PC-9 (cell line): Measurements from ENCODE around the gene TTI1. TPM values are rescaled to one million over a fixed set of nuclear protein-coding genes. Genes with fewer than 3 reads are reported as not detected.

ENCODE experiments used
- BruUV-seq: library from RNA; stranded (reverse); fragments of 400-500 nt; replicated peaks from 2 replicates; lab custom pipeline; 2021; lab: Mats Ljungman, UMichigan
- CTCF ChIA-PET: fragments of 300-600 bp; sonication (Branson Sonifier 250); formaldehyde crosslinking; loops from one replicate; lab custom pipeline; 2022; ENCODE audit warnings: antibody characterized with exemption; lab: Charles Lee
- POLR2A ChIA-PET: fragments of 300-600 bp; sonication (Branson Sonifier 250); formaldehyde crosslinking; loops from one replicate; lab custom pipeline; 2022; ENCODE audit warnings: antibody characterized with exemption; ENCODE audit not compliant: unreplicated experiment; lab: Charles Lee
- DNase-seq, 2 experiments: peaks; one replicate each; pipeline versions ENCODE4 v3.0.0 to v3.0.0-alpha.2; 2015 to 2022; ENCODE audit warnings: mixed read lengths in 1 of 2
- H2AFZ ChIP-seq: fragments of 200-600 bp; sonication (generic); 2 replicates; pipeline ENCODE4 v1.8.1; 2017; ENCODE audit warnings: antibody characterized with exemption
- H3F3A ChIP-seq: fragments of 200-600 bp; sonication (generic); 2 replicates; pipeline ENCODE4 v1.8.1; 2017; ENCODE audit warnings: antibody characterized with exemption, mild to moderate bottlenecking, low read depth; ENCODE audit not compliant: insufficient read depth
- H3K27ac ChIP-seq: fragments of 200-600 bp; sonication (generic); 2 replicates; pipeline ENCODE4 v1.6.1; 2016; ENCODE audit warnings: mixed run types
- H3K27me3 ChIP-seq: fragments of 200-600 bp; sonication (generic); 2 replicates; pipeline ENCODE4 v1.6.1; 2016; ENCODE audit warnings: low read depth, mixed run types; ENCODE audit not compliant: insufficient read depth
- H3K36me3 ChIP-seq: fragments of 200-600 bp; sonication (generic); 2 replicates; pipeline ENCODE4 v1.6.1; 2016; ENCODE audit warnings: low read depth, mixed run types
- H3K4me1 ChIP-seq: fragments of 200-600 bp; sonication (generic); replicated peaks from 2 replicates; pipeline ENCODE4 v1.6.1; 2016; ENCODE audit warnings: mixed run types; ENCODE audit not compliant: insufficient read depth
- H3K4me2 ChIP-seq: fragments of 200-600 bp; sonication (generic); 2 replicates; pipeline ENCODE4 v1.6.1; 2017; ENCODE audit warnings: mixed run types
- H3K4me3 ChIP-seq: fragments of 200-600 bp; sonication (generic); 2 replicates; pipeline ENCODE4 v1.6.1; 2016; ENCODE audit warnings: mixed run types
- H3K79me2 ChIP-seq: fragments of 200-600 bp; sonication (generic); 2 replicates; pipeline ENCODE4 v1.6.1; 2017; ENCODE audit warnings: low read depth, mixed run types
- H3K9me2 ChIP-seq: fragments of 200-600 bp; sonication (generic); 2 replicates; pipeline ENCODE4 v1.8.1; 2017; ENCODE audit warnings: mild to moderate bottlenecking; ENCODE audit not compliant: insufficient read depth
- H3K9me3 ChIP-seq: fragments of 200-600 bp; sonication (generic); 2 replicates; pipeline ENCODE4 v1.8.1; 2016; ENCODE audit warnings: low read depth; ENCODE audit not compliant: insufficient read depth
- H4K20me1 ChIP-seq: fragments of 200-600 bp; sonication (generic); 2 replicates; pipeline ENCODE4 v1.8.1; 2017; ENCODE audit not compliant: insufficient read depth
- EZH2 ChIP-seq: fragments of 200-600 bp; sonication (generic); IDR thresholded peaks from 2 replicates; pipeline ENCODE4 v1.8.0; 2017; ENCODE audit warnings: antibody characterized with exemption, low read depth
- intact Hi-C: fragments of 100-400 bp; cut with micrococcal nuclease; formaldehyde crosslinking; loops from one replicate; pipeline ENCODE4 v1.10.0; 2022; ENCODE audit not compliant: unreplicated experiment
- total RNA-seq: library from RNA; stranded (reverse); gene quantifications from 2 replicates; pipeline ENCODE4 v1.2.3, GENCODE V29; 2021
- TF ChIP-seq, protein P1 (sequence below): fragments of 200-600 bp; sonication (generic); conservative IDR thresholded peaks from 2 replicates; pipeline ENCODE4 v1.6.1; 2017; ENCODE audit warnings: mixed run types, antibody characterized with exemption, mild to moderate bottlenecking, moderate library complexity

Gene TTI1
- total RNA-seq, 1 experiment from 2014 or later, result 34.2 TPM

GRCh38 chr20:38004416-38004815 is 28.8 kb downstream of the TTI1 start:
- intact Hi-C loops, result no loop called here
- DNase-seq, result no peak
- Histone ChIP-seq H3K9me2 (no peaks in the 10 kb centered on the region), H3K9me3 (no peaks in the 10 kb centered on the region), H3K27ac (no peak overlapping the region), H3K4me3 (no peak overlapping the region), H3K79me2 (no peaks in the 10 kb centered on the region), H3K27me3 (no peaks in the 10 kb centered on the region), H3K4me1 (no peaks in the 10 kb centered on the region), H3F3A (0 out of 2 replicates have a peak, but pooled peaks cover 6% of the 10 kb centered on the region), H3K4me2 (no peak overlapping the region), H2AFZ (no peak overlapping the region), H3K36me3 (no peaks in the 10 kb centered on the region; the same call in 1 of the 2 replicates), H4K20me1 (peaks cover 11% of the 10 kb centered on the region; the same call in 1 of the 2 replicates)
- ChIA-PET CTCF (no interaction called here), POLR2A (no interaction called here)
- BruUV-seq, result no TSS peak
- no peak for TF ChIP-seq EZH2

- H3K36me3 ChIP-seq, result peaks cover 9% of the 10 kb centered on the region
- BruUV-seq, result no TSS peak
- no peaks in the 10 kb centered on the region for H3K79me2 ChIP-seq
Measured at GRCh38 chr20:38002422-38002821, 30.8 kb downstream of the TTI1 start.

DNA sequence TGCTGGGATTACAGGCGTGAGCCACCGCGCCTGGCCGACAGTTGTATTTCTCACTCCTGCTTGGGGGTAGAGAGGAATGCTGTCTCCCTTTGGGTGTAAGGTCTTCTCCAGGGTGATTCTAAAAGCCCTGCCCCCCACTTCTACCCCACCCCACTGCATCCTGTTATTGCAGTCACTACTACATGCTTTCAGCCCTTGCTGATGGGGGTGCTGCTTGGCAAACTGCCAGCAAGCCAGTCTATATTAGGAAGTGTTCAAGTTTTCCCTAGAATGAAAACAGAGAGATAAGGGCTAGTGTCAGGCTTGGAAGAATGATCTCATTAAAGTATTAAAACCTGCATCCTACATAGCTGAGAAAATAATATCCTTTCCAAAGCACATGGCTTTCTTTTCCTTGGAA is 31.3 kb downstream of the TTI1 start:
- no peak for DNase-seq
- Histone ChIP-seq H3K9me3 (no peaks in the 10 kb centered on the region), H3K4me1 (no peaks in the 10 kb centered on the region), H3K9me2 (no peaks in the 10 kb centered on the region), H4K20me1 (peaks cover 7% of the 10 kb centered on the region; the same call in 1 of the 2 replicates), H3F3A (0 out of 2 replicates have a peak, but pooled peaks cover 6% of the 10 kb centered on the region), H3K79me2 (no peaks in the 10 kb centered on the region), H3K4me3 (no peak overlapping the region), H3K27me3 (no peaks in the 10 kb centered on the region), H3K27ac (no peak overlapping the region), H3K36me3 (peaks cover 9% of the 10 kb centered on the region), H3K4me2 (no peak overlapping the region), H2AFZ (no peak overlapping the region)
- ChIA-PET CTCF (no interaction called here), POLR2A (interaction anchor here (0.6 to 0.7 kb wide), 2 partner anchors 36 to 275 kb away, joined by 3 to 4 read pairs; no protein-coding TSS in a partner anchor)
- TF ChIP-seq, protein P1, sequence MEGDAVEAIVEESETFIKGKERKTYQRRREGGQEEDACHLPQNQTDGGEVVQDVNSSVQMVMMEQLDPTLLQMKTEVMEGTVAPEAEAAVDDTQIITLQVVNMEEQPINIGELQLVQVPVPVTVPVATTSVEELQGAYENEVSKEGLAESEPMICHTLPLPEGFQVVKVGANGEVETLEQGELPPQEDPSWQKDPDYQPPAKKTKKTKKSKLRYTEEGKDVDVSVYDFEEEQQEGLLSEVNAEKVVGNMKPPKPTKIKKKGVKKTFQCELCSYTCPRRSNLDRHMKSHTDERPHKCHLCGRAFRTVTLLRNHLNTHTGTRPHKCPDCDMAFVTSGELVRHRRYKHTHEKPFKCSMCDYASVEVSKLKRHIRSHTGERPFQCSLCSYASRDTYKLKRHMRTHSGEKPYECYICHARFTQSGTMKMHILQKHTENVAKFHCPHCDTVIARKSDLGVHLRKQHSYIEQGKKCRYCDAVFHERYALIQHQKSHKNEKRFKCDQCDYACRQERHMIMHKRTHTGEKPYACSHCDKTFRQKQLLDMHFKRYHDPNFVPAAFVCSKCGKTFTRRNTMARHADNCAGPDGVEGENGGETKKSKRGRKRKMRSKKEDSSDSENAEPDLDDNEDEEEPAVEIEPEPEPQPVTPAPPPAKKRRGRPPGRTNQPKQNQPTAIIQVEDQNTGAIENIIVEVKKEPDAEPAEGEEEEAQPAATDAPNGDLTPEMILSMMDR, result no peak
- TF ChIP-seq EZH2, result no peak
- intact Hi-C loops, result no loop called here
- no TSS peak for BruUV-seq

More at GRCh38 chr20:38002422-38002821, 30.8 kb downstream of the TTI1 start:
- no peaks in the 10 kb centered on the region for H3K4me1 ChIP-seq
- H3K4me2 ChIP-seq, result no peak overlapping the region
- no peaks in the 10 kb centered on the region for H3K9me2 ChIP-seq
- no peak for DNase-seq
- H4K20me1 ChIP-seq, result peaks cover 7% of the 10 kb centered on the region; the same call in 1 of the 2 replicates
- H3K27ac ChIP-seq, result no peak overlapping the region
- intact Hi-C loops, result no loop called here
- H3K27me3 ChIP-seq, result no peaks in the 10 kb centered on the region
- TF ChIP-seq EZH2, result no peak
- TF ChIP-seq, protein P1, result no peak
- H3K9me3 ChIP-seq, result no peaks in the 10 kb centered on the region
- no peak overlapping the region for H2AFZ ChIP-seq
- ChIA-PET POLR2A (interaction anchor here (0.7 kb wide), 1 partner anchor 35 kb away, joined by 3 read pairs; no protein-coding TSS in a partner anchor), CTCF (interaction anchor here (0.5 kb wide), 1 partner anchor 24 kb away, joined by 3 read pairs; no protein-coding TSS in a partner anchor)
- 0 out of 2 replicates have a peak, but pooled peaks cover 6% of the 10 kb centered on the region for H3F3A ChIP-seq
- H3K4me3 ChIP-seq, result no peak overlapping the region
